GM12801 (cell line): ENCODE measurements around the gene DNAH14.

Experiments
- TF ChIP-seq, protein P1 (sequence below): IDR thresholded peaks from one replicate; pipeline ENCODE4 v1.5.1; 2011; ENCODE audit warnings: control low read depth; ENCODE audit not compliant: insufficient read length; ENCODE audit errors: extremely low read depth

Gene DNAH14

GRCh38 chr1:224896130-224896781, 33.2 kb upstream of the DNAH14 start:
- TF ChIP-seq, protein P1, sequence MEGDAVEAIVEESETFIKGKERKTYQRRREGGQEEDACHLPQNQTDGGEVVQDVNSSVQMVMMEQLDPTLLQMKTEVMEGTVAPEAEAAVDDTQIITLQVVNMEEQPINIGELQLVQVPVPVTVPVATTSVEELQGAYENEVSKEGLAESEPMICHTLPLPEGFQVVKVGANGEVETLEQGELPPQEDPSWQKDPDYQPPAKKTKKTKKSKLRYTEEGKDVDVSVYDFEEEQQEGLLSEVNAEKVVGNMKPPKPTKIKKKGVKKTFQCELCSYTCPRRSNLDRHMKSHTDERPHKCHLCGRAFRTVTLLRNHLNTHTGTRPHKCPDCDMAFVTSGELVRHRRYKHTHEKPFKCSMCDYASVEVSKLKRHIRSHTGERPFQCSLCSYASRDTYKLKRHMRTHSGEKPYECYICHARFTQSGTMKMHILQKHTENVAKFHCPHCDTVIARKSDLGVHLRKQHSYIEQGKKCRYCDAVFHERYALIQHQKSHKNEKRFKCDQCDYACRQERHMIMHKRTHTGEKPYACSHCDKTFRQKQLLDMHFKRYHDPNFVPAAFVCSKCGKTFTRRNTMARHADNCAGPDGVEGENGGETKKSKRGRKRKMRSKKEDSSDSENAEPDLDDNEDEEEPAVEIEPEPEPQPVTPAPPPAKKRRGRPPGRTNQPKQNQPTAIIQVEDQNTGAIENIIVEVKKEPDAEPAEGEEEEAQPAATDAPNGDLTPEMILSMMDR = no peak

GRCh38 chr1:224897529-224898327, 31.7 kb upstream of the DNAH14 start:
- TF ChIP-seq, protein P1 = no peak

GRCh38 chr1:224898937-224899336, 30.5 kb upstream of the DNAH14 start:
- TF ChIP-seq, protein P1 = no peak

DNA sequence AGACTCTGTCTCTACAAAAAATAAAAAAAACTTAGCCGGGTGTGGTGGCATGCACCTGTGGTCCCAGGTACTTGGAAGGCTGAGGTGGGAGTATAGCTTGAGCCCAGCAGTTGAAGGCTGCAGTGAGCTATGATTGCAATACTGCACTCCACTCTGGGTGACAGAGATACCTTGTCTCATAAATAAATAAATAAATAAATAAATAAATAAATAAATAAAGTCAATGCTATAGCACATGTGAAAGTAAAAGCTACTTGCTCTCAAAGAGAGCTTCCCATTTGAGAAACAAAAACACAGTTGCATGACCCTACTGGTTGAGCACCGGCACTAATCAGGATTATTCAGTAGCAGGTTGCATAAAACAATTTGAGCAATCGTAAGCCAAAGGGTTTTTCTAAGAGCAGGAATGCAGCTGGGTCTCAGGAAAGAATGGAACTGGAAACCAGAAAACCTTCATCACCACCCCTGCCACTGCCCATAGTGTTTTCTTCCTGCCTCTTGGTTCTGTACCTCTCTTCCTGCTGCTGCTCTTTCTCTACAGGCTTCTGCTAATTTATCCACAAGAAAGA, 29.3 kb upstream of the DNAH14 start:
- TF ChIP-seq, protein P1 = no peak

DNA sequence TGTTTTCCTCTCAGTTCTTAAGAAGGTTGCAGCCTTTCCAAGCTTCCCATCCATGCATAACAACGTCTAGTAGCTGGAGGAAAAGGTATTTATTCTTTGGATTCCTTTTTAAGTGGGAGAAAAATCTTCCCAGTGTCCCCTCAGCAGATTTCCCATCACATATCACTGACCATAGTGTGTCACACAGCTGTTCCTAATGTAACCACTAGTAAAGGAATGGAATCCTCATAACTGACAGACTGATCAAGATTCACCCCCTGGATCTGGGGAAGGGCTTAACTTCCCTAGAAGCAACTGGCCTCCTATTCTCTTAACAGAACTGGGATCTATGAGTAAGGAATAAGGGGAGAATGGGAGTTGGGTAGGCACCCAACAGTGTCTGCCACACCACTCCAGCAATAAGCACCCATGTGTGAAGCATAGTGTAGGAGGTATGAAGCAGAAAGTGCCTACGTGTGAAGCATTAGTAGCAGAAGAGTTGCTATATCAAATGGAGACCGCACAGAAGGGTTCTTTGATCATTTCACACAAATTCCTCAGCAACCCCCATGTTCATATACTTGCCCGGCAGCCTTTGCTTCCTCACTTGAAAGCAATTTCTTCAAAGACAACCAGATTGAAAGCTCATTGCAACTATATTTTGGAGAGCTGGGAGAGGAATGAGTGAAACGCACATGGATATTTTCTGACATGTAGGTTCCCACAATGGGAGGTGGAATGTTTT, 28.2 kb upstream of the DNAH14 start:
- TF ChIP-seq, protein P1 = no peak

DNA sequence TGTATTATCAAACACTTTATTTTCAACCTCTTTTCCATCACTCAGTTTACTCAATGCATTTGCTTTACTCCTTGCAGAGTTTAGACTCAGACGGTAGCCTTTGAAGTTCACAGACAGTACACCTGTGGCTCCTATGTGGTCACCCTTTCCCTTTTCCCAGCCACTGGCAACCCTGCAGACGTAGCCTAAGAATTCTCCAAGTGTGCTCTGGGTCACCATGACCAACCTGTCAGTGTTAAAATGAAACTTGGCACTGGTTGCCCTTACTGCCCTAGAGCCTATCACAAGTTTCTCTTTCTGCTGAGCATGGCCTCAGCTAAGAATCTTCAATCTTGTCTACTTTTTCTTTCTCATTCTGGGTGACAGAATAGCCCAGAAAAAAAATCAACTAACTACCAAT, 25.5 kb upstream of the DNAH14 start:
- TF ChIP-seq, protein P1 = no peak

DNA sequence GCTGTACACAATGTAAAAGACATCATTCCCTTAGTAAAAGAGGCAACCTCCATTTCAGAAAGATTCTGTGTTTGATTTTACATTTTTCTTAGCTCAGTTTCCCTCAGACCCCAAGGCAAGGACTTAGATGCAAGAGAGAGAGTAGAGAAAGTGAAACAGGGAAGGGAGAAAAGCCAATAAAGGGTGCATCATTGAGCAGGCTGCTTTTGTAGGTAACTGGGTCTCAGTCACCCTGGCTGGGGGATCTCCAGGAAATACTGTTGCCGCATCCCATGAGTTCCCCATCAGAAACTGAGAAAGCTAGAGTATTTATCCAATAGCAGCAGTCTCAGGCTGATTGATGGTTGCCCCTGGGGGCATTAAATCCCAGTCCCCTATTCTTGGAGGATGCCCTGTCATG, 23.1 kb upstream of the DNAH14 start:
- TF ChIP-seq, protein P1 = no peak
